Vagina (tissue), 2 donors: ENCODE measurements around the gene DPPA4.

Experiments used
- POLR2AphosphoS5 ChIP-seq, 2 donors: sonication (generic); formaldehyde crosslinking; IDR thresholded peaks; one replicate each; pipeline ENCODE4 v1.9.0; 2017; ENCODE audit warnings: antibody characterized with exemption in 2 of 2, mild to moderate bottlenecking in 2 of 2, low read depth in 1 of 2; ENCODE audit not compliant: insufficient read depth in 1 of 2
- TF ChIP-seq, protein P1 (sequence below), 3 experiments: fragments of 450-650 bp in 2 of 3; fragments of 200-600 bp in 1 of 3; sonication (generic) in 1 of 3; IDR thresholded peaks; one replicate each; pipeline ENCODE4 v1.5.1; 2017 to 2019; ENCODE audit warnings: antibody characterized with exemption in 3 of 3, mild to moderate bottlenecking in 2 of 3, moderate library complexity in 2 of 3

DNA sequence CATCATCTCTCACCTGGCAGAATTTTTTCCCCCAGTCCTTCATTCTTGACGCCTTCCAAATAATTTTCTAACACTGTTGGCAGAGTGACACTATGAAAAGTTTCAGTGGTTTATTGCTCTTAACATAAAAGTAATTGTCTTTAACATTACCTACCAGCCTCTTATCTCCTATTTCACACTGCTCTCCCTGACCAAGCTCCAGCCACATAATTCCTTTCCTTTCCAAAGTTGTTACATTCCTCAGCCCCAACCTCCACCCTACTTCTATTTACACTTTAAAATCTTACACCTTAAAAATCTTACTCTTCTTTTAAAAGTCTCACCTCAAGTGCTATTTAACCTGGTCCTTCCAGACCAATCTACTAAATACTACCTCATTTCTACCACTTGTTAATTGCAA lies 2.8 kb downstream of the DPPA4 start:
- TF ChIP-seq, protein P1, sequence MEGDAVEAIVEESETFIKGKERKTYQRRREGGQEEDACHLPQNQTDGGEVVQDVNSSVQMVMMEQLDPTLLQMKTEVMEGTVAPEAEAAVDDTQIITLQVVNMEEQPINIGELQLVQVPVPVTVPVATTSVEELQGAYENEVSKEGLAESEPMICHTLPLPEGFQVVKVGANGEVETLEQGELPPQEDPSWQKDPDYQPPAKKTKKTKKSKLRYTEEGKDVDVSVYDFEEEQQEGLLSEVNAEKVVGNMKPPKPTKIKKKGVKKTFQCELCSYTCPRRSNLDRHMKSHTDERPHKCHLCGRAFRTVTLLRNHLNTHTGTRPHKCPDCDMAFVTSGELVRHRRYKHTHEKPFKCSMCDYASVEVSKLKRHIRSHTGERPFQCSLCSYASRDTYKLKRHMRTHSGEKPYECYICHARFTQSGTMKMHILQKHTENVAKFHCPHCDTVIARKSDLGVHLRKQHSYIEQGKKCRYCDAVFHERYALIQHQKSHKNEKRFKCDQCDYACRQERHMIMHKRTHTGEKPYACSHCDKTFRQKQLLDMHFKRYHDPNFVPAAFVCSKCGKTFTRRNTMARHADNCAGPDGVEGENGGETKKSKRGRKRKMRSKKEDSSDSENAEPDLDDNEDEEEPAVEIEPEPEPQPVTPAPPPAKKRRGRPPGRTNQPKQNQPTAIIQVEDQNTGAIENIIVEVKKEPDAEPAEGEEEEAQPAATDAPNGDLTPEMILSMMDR (IDR thresholded peaks at IDR 0.05): no peak
- TF ChIP-seq POLR2AphosphoS5 (IDR thresholded peaks at IDR 0.05; ENCODE audit: insufficient read depth in 1 of 2, low read depth in 1 of 2): no peak
